Epithelial cell of esophagus (primary cell): ENCODE data around the gene STAT5A.

ENCODE experiments used
- DNase-seq: peaks from one replicate; pipeline ENCODE4 v3.0.0; 2010; ENCODE audit warnings: low read depth
- H3K4me3 ChIP-seq: 2 replicates; pipeline ENCODE4 v1.5.1; 2011; ENCODE audit warnings: mild to moderate bottlenecking, low read length, control low read depth
- TF ChIP-seq, protein P1 (sequence below): IDR thresholded peaks from 2 replicates; pipeline ENCODE4 v1.5.1; 2011; ENCODE audit warnings: low read depth, mild to moderate bottlenecking, low read length, control low read depth, inconsistent platforms; ENCODE audit not compliant: insufficient read depth; ENCODE audit errors: missing control alignments

STAT5A gene

DNA sequence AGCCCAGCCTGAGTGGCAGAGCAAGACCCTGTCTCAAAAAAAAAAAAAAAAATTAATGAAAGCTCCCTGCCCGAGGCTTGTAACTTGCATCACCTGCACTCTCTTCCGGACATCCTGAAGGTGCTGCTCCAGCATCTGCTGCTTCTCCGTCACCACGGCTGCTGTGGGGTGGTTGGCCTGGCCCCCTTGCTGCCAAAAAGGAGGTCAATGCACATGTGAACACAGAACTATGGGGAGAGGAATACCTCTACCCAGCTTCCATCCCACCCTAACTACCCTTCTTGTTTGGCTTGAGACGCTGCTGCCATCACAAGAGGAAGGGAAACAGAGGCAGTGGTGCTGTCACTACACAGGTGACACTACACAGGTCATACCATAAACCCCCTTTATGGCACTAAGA, 50.9 kb downstream of the STAT5A start:
- DNase-seq = no peak
- H3K4me3 ChIP-seq = no peak overlapping the region
- TF ChIP-seq, protein P1, sequence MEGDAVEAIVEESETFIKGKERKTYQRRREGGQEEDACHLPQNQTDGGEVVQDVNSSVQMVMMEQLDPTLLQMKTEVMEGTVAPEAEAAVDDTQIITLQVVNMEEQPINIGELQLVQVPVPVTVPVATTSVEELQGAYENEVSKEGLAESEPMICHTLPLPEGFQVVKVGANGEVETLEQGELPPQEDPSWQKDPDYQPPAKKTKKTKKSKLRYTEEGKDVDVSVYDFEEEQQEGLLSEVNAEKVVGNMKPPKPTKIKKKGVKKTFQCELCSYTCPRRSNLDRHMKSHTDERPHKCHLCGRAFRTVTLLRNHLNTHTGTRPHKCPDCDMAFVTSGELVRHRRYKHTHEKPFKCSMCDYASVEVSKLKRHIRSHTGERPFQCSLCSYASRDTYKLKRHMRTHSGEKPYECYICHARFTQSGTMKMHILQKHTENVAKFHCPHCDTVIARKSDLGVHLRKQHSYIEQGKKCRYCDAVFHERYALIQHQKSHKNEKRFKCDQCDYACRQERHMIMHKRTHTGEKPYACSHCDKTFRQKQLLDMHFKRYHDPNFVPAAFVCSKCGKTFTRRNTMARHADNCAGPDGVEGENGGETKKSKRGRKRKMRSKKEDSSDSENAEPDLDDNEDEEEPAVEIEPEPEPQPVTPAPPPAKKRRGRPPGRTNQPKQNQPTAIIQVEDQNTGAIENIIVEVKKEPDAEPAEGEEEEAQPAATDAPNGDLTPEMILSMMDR = no peak

DNA sequence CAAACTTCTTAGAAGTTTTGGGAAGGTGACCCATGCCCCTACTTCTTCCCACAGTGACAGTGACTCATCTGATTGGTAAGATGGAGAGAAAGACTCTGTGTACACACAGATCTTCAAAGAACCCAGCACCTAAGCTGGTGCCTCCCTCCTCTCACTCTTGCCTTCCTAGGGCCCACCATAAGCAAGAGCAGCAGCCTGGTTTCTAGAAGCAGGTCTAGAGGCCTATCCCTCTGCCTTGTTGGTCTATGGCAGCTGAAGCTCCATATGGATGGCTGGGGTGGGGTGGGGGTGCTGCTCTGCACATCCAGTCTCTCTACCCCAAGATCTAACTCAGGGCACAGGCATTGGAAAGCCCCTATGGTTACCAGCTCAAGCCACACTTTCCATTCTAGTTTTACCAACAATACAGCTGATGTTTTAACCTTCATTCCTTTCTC, 52.4 kb downstream of the STAT5A start:
- no peak overlapping the region for H3K4me3 ChIP-seq
- TF ChIP-seq, protein P1 = no peak
- no peak for DNase-seq

- no peak overlapping the region for H3K4me3 ChIP-seq
- TF ChIP-seq, protein P1 = no peak
- no peak for DNase-seq
Measured at GRCh38 chr17:42341568-42341967, 53.3 kb downstream of the STAT5A start.

- no peak for DNase-seq
- no peak overlapping the region for H3K4me3 ChIP-seq
- TF ChIP-seq, protein P1 = no peak
Measured at GRCh38 chr17:42342242-42343008, 54.1 kb downstream of the STAT5A start.

DNA sequence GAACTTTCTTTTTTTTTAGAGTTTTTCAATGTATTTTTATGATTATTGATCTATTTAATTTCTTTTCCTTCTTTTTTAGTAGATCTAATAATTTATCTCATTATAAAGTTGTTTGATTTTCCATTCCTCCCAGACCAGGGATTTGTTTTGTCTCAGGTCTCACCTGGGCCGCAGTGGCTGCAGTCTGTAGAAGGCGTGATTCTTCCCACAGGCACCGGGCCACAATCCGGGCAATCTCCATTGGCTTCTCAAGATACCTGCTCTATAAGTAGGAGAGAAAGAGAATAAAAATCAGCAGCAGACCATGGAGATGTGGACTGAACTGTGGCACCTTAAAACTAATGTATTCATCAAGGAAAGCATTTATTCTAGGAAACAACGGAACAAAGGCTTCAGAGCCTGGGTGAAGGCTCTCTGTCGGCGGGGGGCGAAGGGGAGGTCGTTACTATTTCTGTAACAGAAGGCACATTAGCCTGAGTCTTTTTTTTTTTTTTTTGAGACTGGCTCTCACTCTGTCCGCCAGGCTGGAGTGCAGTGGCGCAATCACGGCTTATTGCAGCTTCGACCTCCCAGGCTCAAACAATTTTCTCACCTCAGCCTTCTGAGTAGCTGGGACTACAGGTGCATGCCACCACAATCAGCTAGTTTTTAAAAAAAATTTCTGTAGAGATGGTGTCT, 57.2 kb downstream of the STAT5A start:
- TF ChIP-seq, protein P1 = no peak
- no peak for DNase-seq
- no peak overlapping the region for H3K4me3 ChIP-seq

GRCh38 chr17:42346481-42346880, 58.2 kb downstream of the STAT5A start:
- DNase-seq = no peak
- TF ChIP-seq, protein P1 = no peak

More at GRCh38 chr17:42346481-42346880, 58.2 kb downstream of the STAT5A start:
- H3K4me3 ChIP-seq = no peak overlapping the region
